ENCODE data around the gene NEDD4L. TPM values are rescaled to one million over a fixed set of nuclear protein-coding genes. Genes with fewer than 3 reads are reported as not detected.

NEDD4L gene
- total RNA-seq, 1 experiment from 2014 or later, result 108 TPM

- Mint-ChIP-seq H3K9me3 (ENCODE audit: unreplicated experiment) (no peaks in the 10 kb centered on the region), H3K27me3 (ENCODE audit: insufficient read depth, unreplicated experiment) (no peaks in the 10 kb centered on the region), H3K36me3 (ENCODE audit: insufficient read depth, unreplicated experiment) (peaks cover 17% of the 10 kb centered on the region), H3K27ac (ENCODE audit: low read depth, unreplicated experiment) (no peak overlapping the region), H3K4me1 (ENCODE audit: insufficient read depth, unreplicated experiment) (peaks cover 11% of the 10 kb centered on the region), H3K4me3 (ENCODE audit: unreplicated experiment) (no peak overlapping the region)
- no peak for TF ChIP-seq CTCF (IDR thresholded peaks at IDR 0.05; ENCODE audit: unreplicated experiment)
- CTCF ChIA-PET, result interaction anchor here (0.6 to 1.3 kb wide), 3 partner anchors 10 to 135 kb away, joined by 3 to 4 read pairs (median 3); no protein-coding TSS in a partner anchor
- DNase-seq (ENCODE audit: unreplicated experiment), result no peak
- intact Hi-C loops (cut with micrococcal nuclease), result no loop called here
- POLR2A ChIA-PET, result interaction anchor here (0.6 to 1.9 kb wide), 7 partner anchors 15 to 1370 kb away, joined by 3 to 4 read pairs (median 4); no protein-coding TSS in a partner anchor
- BruUV-seq (replicated peaks), result no TSS peak
Observed at GRCh38 chr18:58242435-58242834, 198.4 kb downstream of the NEDD4L start.

GRCh38 chr18:58242968-58243367 lies 198.9 kb downstream of the NEDD4L start:
- Mint-ChIP-seq H3K27ac (ENCODE audit: low read depth, unreplicated experiment) (no peak overlapping the region), H3K36me3 (ENCODE audit: insufficient read depth, unreplicated experiment) (peaks cover 17% of the 10 kb centered on the region), H3K9me3 (ENCODE audit: unreplicated experiment) (no peaks in the 10 kb centered on the region), H3K4me1 (ENCODE audit: insufficient read depth, unreplicated experiment) (peaks cover 11% of the 10 kb centered on the region), H3K27me3 (ENCODE audit: insufficient read depth, unreplicated experiment) (no peaks in the 10 kb centered on the region), H3K4me3 (ENCODE audit: unreplicated experiment) (no peak overlapping the region)
- TF ChIP-seq CTCF (IDR thresholded peaks at IDR 0.05; ENCODE audit: unreplicated experiment), result no peak
- POLR2A ChIA-PET, result interaction anchor here (0.6 to 1.9 kb wide), 6 partner anchors 8 to 1371 kb away, joined by 3 to 5 read pairs (median 4); no protein-coding TSS in a partner anchor
- intact Hi-C loops (cut with micrococcal nuclease), result no loop called here
- BruUV-seq (replicated peaks), result no TSS peak
- DNase-seq (ENCODE audit: unreplicated experiment), result no peak
- CTCF ChIA-PET, result interaction anchor here (0.7 to 1.3 kb wide), 4 partner anchors 11 to 79 kb away, joined by 3 to 4 read pairs (median 3); no protein-coding TSS in a partner anchor

GRCh38 chr18:58243401-58243800 lies 199.4 kb downstream of the NEDD4L start:
- no peaks in the 10 kb centered on the region for H3K27me3 Mint-ChIP-seq (ENCODE audit: insufficient read depth, unreplicated experiment)
- TF ChIP-seq CTCF (IDR thresholded peaks at IDR 0.05; ENCODE audit: unreplicated experiment), result no peak
- BruUV-seq (replicated peaks), result no TSS peak
- H3K36me3 Mint-ChIP-seq (ENCODE audit: insufficient read depth, unreplicated experiment), result peaks cover 17% of the 10 kb centered on the region
- peaks cover 11% of the 10 kb centered on the region for H3K4me1 Mint-ChIP-seq (ENCODE audit: insufficient read depth, unreplicated experiment)
- H3K9me3 Mint-ChIP-seq (ENCODE audit: unreplicated experiment), result no peaks in the 10 kb centered on the region
- no peak overlapping the region for H3K27ac Mint-ChIP-seq (ENCODE audit: low read depth, unreplicated experiment)
- no peak for DNase-seq (ENCODE audit: unreplicated experiment)
- CTCF ChIA-PET, result interaction anchor here (0.7 to 1.3 kb wide), 4 partner anchors 11 to 78 kb away, joined by 3 to 4 read pairs (median 3); no protein-coding TSS in a partner anchor
- H3K4me3 Mint-ChIP-seq (ENCODE audit: unreplicated experiment), result no peak overlapping the region
- POLR2A ChIA-PET, result interaction anchor here (0.6 to 1.9 kb wide), 7 partner anchors 9 to 1371 kb away, joined by 3 to 5 read pairs (median 4); no protein-coding TSS in a partner anchor
- intact Hi-C loops (cut with micrococcal nuclease), result no loop called here

GRCh38 chr18:58247363-58247834 lies 203.4 kb downstream of the NEDD4L start:
- no peaks in the 10 kb centered on the region for H3K9me3 Mint-ChIP-seq (ENCODE audit: unreplicated experiment)
- no peaks in the 10 kb centered on the region for H3K4me1 Mint-ChIP-seq (ENCODE audit: insufficient read depth, unreplicated experiment)
- POLR2A ChIA-PET, result no interaction called here
- peaks cover 10% of the 10 kb centered on the region for H3K36me3 Mint-ChIP-seq (ENCODE audit: insufficient read depth, unreplicated experiment)
- H3K4me3 Mint-ChIP-seq (ENCODE audit: unreplicated experiment), result no peak overlapping the region
- H3K27me3 Mint-ChIP-seq (ENCODE audit: insufficient read depth, unreplicated experiment), result no peaks in the 10 kb centered on the region
- no peak for TF ChIP-seq CTCF (IDR thresholded peaks at IDR 0.05; ENCODE audit: unreplicated experiment)
- no peak for DNase-seq (ENCODE audit: unreplicated experiment)
- H3K27ac Mint-ChIP-seq (ENCODE audit: low read depth, unreplicated experiment), result no peak overlapping the region
- BruUV-seq (replicated peaks), result no TSS peak
- CTCF ChIA-PET, result no interaction called here
- intact Hi-C loops (cut with micrococcal nuclease), result no loop called here

Measured in MCF 10A (cell line).